K562 (cell line): ENCODE data around the gene PSMB2. TPM values are rescaled to one million over a fixed set of nuclear protein-coding genes. Genes with fewer than 3 reads are reported as not detected.

ENCODE experiments used
- CHD4 ChIP-seq: fragments of 200-600 bp; sonication (generic); IDR thresholded peaks from 3 replicates; pipeline ENCODE4 v1.6.1; 2012; ENCODE audit warnings: low read depth, mild to moderate bottlenecking, mixed read lengths, low read length, inconsistent platforms; ENCODE audit not compliant: insufficient read depth, insufficient replicate concordance, poor library complexity, severe bottlenecking
- ELF1 ChIP-seq: fragments of 200-800 bp; sonication (Bioruptor generic); IDR thresholded peaks from 2 replicates; pipeline ENCODE4 v1.6.1; 2016; ENCODE audit warnings: missing genetic modification characterization, missing compliant biosample characterization
- FOXM1 ChIP-seq, 2 experiments: fragments of 450-650 bp in 1 of 2; sonication (generic) in 1 of 2; formaldehyde crosslinking in 1 of 2; IDR thresholded peaks; 2 replicates each; pipeline versions ENCODE4 v1.6.1 to v1.9.0; 2017 to 2022; ENCODE audit warnings: low read depth in 2 of 2, mild to moderate bottlenecking in 2 of 2, missing genetic modification reagents in 1 of 2, moderate library complexity in 1 of 2
- GABPA ChIP-seq: fragments of 200-800 bp; sonication (Bioruptor generic); conservative IDR thresholded peaks from 2 replicates; pipeline ENCODE4 v1.6.1; 2016; ENCODE audit warnings: low read depth, missing genetic modification characterization, missing compliant biosample characterization
- HDAC1 ChIP-seq, 2 experiments: fragments of 450-650 bp; IDR thresholded peaks; 2 replicates each; pipeline ENCODE4 v1.6.1; 2016 to 2017; ENCODE audit warnings: inconsistent platforms in 1 of 2, mild to moderate bottlenecking in 1 of 2, moderate library complexity in 1 of 2
- HDAC6 ChIP-seq: IDR thresholded peaks from 2 replicates; pipeline ENCODE4 v1.6.1; 2012; ENCODE audit warnings: low read depth, mild to moderate bottlenecking, control low read depth, inconsistent platforms, low read length, moderate library complexity
- HLTF ChIP-seq: fragments of 450-650 bp; IDR thresholded peaks from 2 replicates; pipeline ENCODE4 v1.6.1; 2016
- HNRNPUL1 ChIP-seq: fragments of 200-400 bp; formaldehyde crosslinking; IDR thresholded peaks from 2 replicates; pipeline ENCODE4 v1.6.1; 2017; ENCODE audit warnings: low read length
- KLF6 ChIP-seq: fragments of 250-450 bp; sonication (Bioruptor Pico); IDR thresholded peaks from 2 replicates; pipeline ENCODE4 v1.4.0; 2020; ENCODE audit warnings: mild to moderate bottlenecking, moderate library complexity, borderline replicate concordance
- MYC ChIP-seq, 2 experiments: fragments of 250-450 bp in 1 of 2; sonication (Bioruptor Pico) in 1 of 2; IDR thresholded peaks; 2 replicates each; pipeline versions ENCODE4 v1.5.1 to v1.6.1; 2012 to 2021; ENCODE audit warnings: low read depth in 2 of 2, borderline replicate concordance in 1 of 2, improper control_type of control experiment in 1 of 2, low read length in 1 of 2, mild to moderate bottlenecking in 1 of 2, moderate library complexity in 1 of 2
- NCOA4 ChIP-seq: fragments of 450-650 bp; IDR thresholded peaks from 2 replicates; pipeline ENCODE4 v1.6.1; 2018; ENCODE audit warnings: mild to moderate bottlenecking; ENCODE audit not compliant: partially characterized antibody
- NFE2L1 ChIP-seq: fragments of 450-650 bp; IDR thresholded peaks from 2 replicates; pipeline ENCODE4 v1.6.1; 2016; ENCODE audit warnings: missing genetic modification characterization, low read depth, mild to moderate bottlenecking, missing compliant biosample characterization, moderate library complexity, borderline replicate concordance
- PHTF2 ChIP-seq: fragments of 250-450 bp; sonication (Bioruptor Pico); IDR thresholded peaks from 2 replicates; pipeline ENCODE4 v1.5.0; 2021; ENCODE audit warnings: mild to moderate bottlenecking
- PTBP1 ChIP-seq: fragments of 200-400 bp; formaldehyde crosslinking; IDR thresholded peaks from 2 replicates; pipeline ENCODE4 v1.6.1; 2017; ENCODE audit warnings: low read depth, low read length
- TAF7 ChIP-seq: fragments of 450-650 bp; IDR thresholded peaks from 2 replicates; pipeline ENCODE4 v1.6.1; 2016; ENCODE audit warnings: missing genetic modification characterization, missing compliant biosample characterization
- TCFL5 ChIP-seq: fragments of 250-450 bp; sonication (Bioruptor Pico); conservative IDR thresholded peaks from 2 replicates; pipeline ENCODE4 v1.6.1; 2021; ENCODE audit warnings: mild to moderate bottlenecking, moderate library complexity, matching md5 sums
- ZC3H8 ChIP-seq: fragments of 450-650 bp; IDR thresholded peaks from 2 replicates; pipeline ENCODE4 v1.6.1; 2017
- ZNF124 ChIP-seq: sonication (generic); formaldehyde crosslinking; IDR thresholded peaks from 2 replicates; pipeline ENCODE4 v1.8.1; 2022; ENCODE audit warnings: missing genetic modification reagents
- ZNF324 ChIP-seq: fragments of 250-450 bp; sonication (Bioruptor Pico); IDR thresholded peaks from 2 replicates; pipeline ENCODE4 v1.4.0; 2020; ENCODE audit warnings: mild to moderate bottlenecking
- ZNF431 ChIP-seq: sonication (generic); formaldehyde crosslinking; IDR thresholded peaks from 2 replicates; pipeline ENCODE4 v1.8.0; 2022; ENCODE audit warnings: mild to moderate bottlenecking, missing genetic modification reagents
- ZNF518B ChIP-seq: fragments of 250-450 bp; sonication (Bioruptor Pico); IDR thresholded peaks from 2 replicates; pipeline ENCODE4 v1.5.0; 2021; ENCODE audit warnings: mild to moderate bottlenecking, moderate library complexity
- ZNF695 ChIP-seq: fragments of 450-650 bp; formaldehyde crosslinking; IDR thresholded peaks from 2 replicates; pipeline ENCODE4 v1.4.0; 2020; ENCODE audit warnings: mild to moderate bottlenecking, moderate library complexity
- polyA plus RNA-seq, 8 experiments: library from polyadenylated mRNA; depleted of rRNA in 4 of 8; stranded (reverse) in 5 of 8; unstranded in 3 of 8; fragments of >200 nt; fragmentation: Nextera tagmentation in 2 of 8; fragmentation: Illumina TruSeq in 1 of 8; extraction: Ambion mirVana in 2 of 8; extraction: Trizol in 1 of 8; gene quantifications; 2 replicates each; pipeline versions ENCODE4 v1.2.1 to v1.2.3, GENCODE V29; 2011 to 2014; ENCODE audit warnings: inconsistent platforms in 1 of 8, missing spikeins in 1 of 8
- total RNA-seq, 7 experiments: library from RNA; depleted of rRNA in 6 of 7; stranded (reverse); fragments of >200 nt in 6 of 7; fragmentation: Illumina TruSeq in 2 of 7; extraction: Trizol in 2 of 7; gene quantifications; 2 replicates each; pipeline versions ENCODE4 v1.2.1 to v1.2.3, GENCODE V29; 2011 to 2021; ENCODE audit warnings: low replicate concordance in 1 of 7
- TF ChIP-seq, protein P1 (sequence below), 2 experiments: fragments of 450-650 bp; IDR thresholded peaks; 2 replicates each; pipeline ENCODE4 v1.6.1; 2018; ENCODE audit warnings: mild to moderate bottlenecking in 2 of 2, low read depth in 1 of 2; ENCODE audit not compliant: partially characterized antibody in 2 of 2

The PSMB2 gene
- total and polyA plus RNA-seq, 9 of the 15 experiments (the other 6 are each of a cell fraction or from before 2014, with no cell fraction given) = 71.7 to 543 (median 165) TPM

DNA sequence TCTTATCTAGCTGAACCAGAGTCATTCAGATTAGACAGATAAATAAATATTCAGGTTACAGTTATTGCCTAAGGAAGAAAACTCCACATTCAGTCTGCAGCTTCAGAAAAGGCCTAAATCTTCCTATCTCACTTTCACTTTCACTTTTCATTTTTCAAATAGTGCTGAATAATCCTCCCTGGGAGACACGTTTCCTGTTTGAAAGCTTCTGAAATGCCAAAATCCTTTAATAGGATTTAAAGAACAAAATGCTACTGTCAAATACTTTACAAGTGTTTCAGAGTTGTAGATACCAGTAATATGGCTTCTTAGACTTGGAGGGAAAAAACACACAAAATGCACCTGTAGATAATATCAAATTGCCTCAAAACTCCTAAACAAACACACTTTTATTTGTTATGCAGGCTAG lies 3.9 kb downstream of the PSMB2 start (continued):
- TF ChIP-seq, protein P1, sequence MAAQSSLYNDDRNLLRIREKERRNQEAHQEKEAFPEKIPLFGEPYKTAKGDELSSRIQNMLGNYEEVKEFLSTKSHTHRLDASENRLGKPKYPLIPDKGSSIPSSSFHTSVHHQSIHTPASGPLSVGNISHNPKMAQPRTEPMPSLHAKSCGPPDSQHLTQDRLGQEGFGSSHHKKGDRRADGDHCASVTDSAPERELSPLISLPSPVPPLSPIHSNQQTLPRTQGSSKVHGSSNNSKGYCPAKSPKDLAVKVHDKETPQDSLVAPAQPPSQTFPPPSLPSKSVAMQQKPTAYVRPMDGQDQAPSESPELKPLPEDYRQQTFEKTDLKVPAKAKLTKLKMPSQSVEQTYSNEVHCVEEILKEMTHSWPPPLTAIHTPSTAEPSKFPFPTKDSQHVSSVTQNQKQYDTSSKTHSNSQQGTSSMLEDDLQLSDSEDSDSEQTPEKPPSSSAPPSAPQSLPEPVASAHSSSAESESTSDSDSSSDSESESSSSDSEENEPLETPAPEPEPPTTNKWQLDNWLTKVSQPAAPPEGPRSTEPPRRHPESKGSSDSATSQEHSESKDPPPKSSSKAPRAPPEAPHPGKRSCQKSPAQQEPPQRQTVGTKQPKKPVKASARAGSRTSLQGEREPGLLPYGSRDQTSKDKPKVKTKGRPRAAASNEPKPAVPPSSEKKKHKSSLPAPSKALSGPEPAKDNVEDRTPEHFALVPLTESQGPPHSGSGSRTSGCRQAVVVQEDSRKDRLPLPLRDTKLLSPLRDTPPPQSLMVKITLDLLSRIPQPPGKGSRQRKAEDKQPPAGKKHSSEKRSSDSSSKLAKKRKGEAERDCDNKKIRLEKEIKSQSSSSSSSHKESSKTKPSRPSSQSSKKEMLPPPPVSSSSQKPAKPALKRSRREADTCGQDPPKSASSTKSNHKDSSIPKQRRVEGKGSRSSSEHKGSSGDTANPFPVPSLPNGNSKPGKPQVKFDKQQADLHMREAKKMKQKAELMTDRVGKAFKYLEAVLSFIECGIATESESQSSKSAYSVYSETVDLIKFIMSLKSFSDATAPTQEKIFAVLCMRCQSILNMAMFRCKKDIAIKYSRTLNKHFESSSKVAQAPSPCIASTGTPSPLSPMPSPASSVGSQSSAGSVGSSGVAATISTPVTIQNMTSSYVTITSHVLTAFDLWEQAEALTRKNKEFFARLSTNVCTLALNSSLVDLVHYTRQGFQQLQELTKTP (IDR thresholded peaks at IDR 0.05; ENCODE audit: low read depth in 1 of 2, partially characterized antibody in 2 of 2) = peak in 1 of 2 experiments; percentile 80
- TF ChIP-seq KLF6 (CRISPR knock-in tag) (no peak), ZNF518B (CRISPR knock-in tag) (no peak), ZNF431 (CRISPR knock-in tag) (no peak), HDAC1 (IDR thresholded peaks at IDR 0.05) (peak in 1 of 2 experiments; percentile 77; a peak in 2 of 4 replicates), ZNF695 (CRISPR knock-in tag) (no peak), ZNF124 (no peak), PHTF2 (CRISPR knock-in tag) (no peak), HLTF (no peak), GABPA (tag) (peak; percentile 44; the same call in 1 of the 2 replicates), MYC (IDR thresholded peaks at IDR 0.05; ENCODE audit: low read depth, low read length) (peak; percentile 62), MYC (CRISPR knock-in tag; IDR thresholded peaks at IDR 0.05; ENCODE audit: borderline replicate concordance, low read depth) (no peak), PTBP1 (no peak), TAF7 (tag) (no peak), HNRNPUL1 (no peak), FOXM1 (IDR thresholded peaks at IDR 0.05; ENCODE audit: low read depth) (peak; percentile 97), FOXM1 (CRISPR knock-in tag; IDR thresholded peaks at IDR 0.05; ENCODE audit: low read depth) (no peak), HDAC6 (no peak), CHD4 (no peak), NFE2L1 (tag) (no peak), TCFL5 (CRISPR knock-in tag) (no peak), ELF1 (tag) (peak; percentile 30; the same call in 1 of the 2 replicates), ZC3H8 (no peak), ZNF324 (CRISPR knock-in tag) (no peak), NCOA4 (no peak)
